GM12892 (cell line): ENCODE results near the gene GADL1.

Experiments
- DNase-seq: peaks from one replicate; pipeline ENCODE4 v3.0.0; 2011; ENCODE audit not compliant: insufficient read length
- FAIRE-seq: peaks from 2 replicates; lab custom pipeline; 2011; peaks lifted over from hg19 to GRCh38; lab: Jason Lieb, UNC
- POLR2A ChIP-seq: IDR thresholded peaks from 2 replicates; pipeline ENCODE4 v1.6.1; 2011; ENCODE audit warnings: low read depth, low read length, control low read depth
- POLR2AphosphoS5 ChIP-seq: IDR thresholded peaks from 2 replicates; pipeline ENCODE4 v1.6.1; 2011; ENCODE audit warnings: low read depth, low read length, control low read depth
- TAF1 ChIP-seq: IDR thresholded peaks from 2 replicates; pipeline ENCODE4 v1.6.1; 2011; ENCODE audit warnings: low read depth, mild to moderate bottlenecking, control low read depth, low read length, borderline replicate concordance

The GADL1 gene

DNA sequence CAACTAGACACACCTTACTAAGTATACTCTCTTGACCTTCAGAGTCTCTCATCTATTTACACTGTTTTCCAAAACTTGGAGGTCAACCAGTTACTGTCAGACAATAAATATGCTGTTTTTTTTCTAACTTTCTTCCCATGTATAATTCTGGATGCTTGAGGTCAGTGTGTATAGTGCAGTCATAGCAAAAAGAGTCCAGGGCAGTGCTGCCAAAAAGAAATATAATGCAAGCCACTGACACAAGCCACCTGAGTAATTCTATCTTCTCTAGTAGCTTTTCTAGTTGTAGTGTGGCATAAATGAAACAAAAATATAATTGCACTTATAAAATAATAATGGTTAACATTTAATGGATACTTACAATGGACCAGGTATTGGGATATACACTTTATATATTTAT lies 21.6 kb downstream of the GADL1 start:
- FAIRE-seq: no peak

DNA sequence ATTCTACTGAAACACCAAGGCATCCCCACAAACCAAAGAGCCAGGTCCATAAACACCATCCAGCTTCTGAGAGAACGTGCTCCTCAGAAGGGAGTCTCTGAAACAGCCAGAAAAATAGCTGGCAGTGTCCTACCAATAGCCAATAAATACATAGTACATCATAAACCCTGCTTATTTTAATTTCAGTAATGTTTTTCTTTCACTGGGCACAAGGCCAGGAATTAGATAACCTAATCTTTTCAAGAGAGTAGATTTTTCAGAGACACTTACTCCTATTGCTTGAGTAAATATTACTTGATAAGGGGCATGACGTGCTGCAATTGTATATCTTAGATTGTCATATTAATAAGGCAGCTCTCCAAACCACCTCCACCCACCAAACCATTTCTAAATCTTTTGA lies 22.7 kb downstream of the GADL1 start:
- DNase-seq (no peak), FAIRE-seq (no peak)
- TF ChIP-seq TAF1: no peak
- TF ChIP-seq POLR2AphosphoS5: no peak
- no peak for TF ChIP-seq POLR2A

More for the DNA sequence above, 21.6 kb downstream of the GADL1 start:
- no peak for DNase-seq
- TF ChIP-seq POLR2A (no peak), TAF1 (no peak), POLR2AphosphoS5 (no peak)

DNA sequence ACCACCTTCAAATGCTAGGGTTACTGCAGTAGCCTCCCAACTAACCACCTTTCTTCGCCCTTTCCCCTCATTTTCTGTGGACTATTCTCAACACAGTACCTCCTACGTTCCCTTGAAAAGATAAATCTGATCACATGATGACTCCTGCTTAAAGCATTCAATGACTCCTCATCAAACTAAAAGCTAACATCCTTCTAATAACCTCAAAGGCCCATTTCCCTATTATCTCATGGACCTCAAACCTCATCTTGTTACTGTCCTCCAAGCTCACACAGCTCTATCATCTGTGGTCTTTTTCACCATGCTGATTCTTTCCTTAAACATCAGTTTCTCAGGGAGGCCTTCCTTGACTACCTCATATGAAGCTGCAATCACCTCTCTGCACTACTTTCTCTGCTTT lies 29.6 kb downstream of the GADL1 start:
- DNase-seq (no peak), FAIRE-seq (no peak)
- no peak for TF ChIP-seq POLR2A
- TF ChIP-seq POLR2AphosphoS5: no peak
- TF ChIP-seq TAF1: no peak

DNA sequence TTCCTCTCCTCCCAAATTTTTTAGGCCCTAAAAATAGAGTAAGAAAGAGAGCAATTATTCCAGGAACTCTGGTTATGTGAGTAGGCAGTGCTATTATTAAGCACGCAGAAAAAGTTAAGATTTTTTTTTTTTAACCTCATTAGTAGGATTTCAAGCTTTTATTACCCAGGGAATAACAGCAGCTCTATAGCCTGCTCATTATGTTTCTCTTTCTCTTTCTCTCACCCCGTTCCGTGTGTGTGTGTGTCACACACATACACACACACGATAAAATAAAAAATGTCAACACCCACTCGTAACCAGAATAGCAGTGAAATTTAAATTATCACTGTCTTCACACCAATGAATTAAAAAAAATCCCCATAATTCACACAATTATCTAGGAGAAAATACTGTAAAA lies 30.3 kb downstream of the GADL1 start:
- FAIRE-seq: no peak
- DNase-seq: no peak
- TF ChIP-seq POLR2A (no peak), POLR2AphosphoS5 (no peak), TAF1 (no peak)

DNA sequence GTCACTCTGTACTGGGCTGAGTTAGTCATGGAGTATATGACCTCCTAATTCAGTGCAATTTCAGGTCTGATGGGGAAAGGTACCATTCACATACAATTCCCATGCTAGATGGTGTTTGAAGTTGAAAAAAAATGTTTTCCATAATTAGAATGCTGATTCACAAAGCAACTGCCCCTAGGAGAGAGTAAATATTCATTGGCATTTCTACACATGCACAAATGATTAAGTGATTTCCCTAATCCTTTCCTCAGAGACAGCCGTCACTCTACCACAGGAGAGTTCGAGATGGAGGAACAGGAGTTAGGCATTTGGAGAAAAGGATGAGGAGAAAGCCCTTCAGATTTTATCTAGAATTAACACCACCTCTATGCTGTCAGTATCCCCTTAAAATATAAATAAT lies 32.5 kb downstream of the GADL1 start:
- DNase-seq (no peak), FAIRE-seq (no peak)
- no peak for TF ChIP-seq POLR2A
- no peak for TF ChIP-seq POLR2AphosphoS5
- no peak for TF ChIP-seq TAF1

DNA sequence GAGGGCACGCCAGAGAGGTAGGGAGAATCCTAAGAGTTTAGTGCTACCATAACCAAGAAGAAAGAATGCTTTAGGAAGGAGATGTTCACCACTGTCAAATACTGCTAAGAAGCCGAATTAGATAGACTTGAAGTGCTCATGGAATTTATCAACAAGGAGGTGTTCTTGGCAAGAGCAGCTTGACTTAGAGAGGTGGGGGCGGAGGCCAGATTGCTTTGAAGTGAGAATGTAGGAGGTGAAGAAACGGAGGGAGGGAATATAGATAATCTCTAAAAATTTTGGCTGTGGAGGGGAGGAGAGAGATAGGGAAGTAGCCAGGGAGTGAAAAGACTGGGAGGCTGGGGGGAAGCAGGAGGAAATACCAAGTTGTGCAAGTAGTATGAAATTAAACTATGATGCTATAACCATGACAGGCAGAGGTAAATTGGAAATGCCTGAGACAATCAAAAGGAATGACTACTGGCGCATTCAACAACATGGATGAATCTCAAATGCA lies 35.5 kb downstream of the GADL1 start:
- TF ChIP-seq POLR2AphosphoS5: no peak
- no peak for TF ChIP-seq TAF1
- TF ChIP-seq POLR2A: no peak
- FAIRE-seq: no peak
- no peak for DNase-seq

DNA sequence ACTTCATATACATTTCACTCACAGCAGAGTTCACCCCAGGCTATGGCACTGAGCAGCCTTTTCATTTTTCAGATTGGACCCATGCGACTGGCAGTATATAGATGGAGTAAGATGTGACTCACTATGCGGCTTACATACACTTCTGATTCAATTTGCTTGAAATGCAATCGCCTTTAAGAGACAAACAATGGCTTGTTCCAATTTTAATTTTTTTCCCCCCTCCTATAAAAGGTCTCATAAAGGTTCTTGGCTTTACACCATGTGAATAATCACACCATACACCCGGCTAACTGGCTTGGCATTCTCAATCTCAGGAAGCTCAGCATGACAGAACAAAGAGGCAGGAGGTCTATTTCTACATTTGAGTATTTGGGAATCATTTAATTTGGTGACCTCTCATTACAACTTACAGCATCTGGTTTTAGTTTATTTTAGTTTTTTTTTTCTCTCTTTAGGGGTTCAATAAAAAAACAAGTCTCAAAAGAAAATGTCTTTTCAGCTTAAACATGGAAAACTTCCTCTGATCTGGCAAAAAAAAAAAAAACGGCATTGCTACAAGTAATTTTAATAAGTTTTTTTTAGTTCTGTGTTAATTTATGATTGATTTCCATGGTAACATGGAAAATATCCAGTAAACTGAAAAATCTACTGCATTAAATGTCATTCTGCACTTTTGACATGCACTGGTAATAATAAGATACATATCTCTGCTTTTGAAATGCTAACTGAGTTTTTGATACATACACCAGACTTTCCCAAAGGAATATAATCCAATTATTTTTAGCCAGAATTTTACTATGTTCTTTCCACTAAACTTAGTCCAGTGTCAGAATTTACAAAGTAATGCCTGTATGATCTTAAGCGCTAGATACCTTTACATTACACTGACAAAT lies 38.8 kb downstream of the GADL1 start:
- DNase-seq (no peak), FAIRE-seq (no peak)
- no peak for TF ChIP-seq TAF1

DNA sequence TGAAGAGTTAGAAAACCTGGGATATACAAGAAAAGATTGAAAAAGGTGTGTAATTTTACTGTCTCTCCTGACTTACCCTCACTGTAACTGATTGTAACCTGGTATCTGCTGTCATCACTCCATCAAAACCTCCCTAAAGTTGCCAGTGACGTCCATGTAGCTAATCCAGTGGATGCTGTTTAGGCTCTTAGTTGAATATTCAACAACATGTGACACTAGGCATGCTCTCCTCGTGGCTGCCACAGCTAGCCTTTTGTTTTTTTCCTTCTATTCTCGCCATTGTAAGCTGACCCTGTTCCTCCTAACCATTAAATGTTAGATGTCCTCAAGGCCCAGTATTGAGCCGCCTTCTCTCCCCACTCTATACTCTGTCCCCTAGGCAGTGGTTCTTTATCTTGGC lies 41.6 kb downstream of the GADL1 start:
- TF ChIP-seq TAF1: no peak
- no peak for TF ChIP-seq POLR2A
- TF ChIP-seq POLR2AphosphoS5: no peak
- FAIRE-seq: no peak

DNA sequence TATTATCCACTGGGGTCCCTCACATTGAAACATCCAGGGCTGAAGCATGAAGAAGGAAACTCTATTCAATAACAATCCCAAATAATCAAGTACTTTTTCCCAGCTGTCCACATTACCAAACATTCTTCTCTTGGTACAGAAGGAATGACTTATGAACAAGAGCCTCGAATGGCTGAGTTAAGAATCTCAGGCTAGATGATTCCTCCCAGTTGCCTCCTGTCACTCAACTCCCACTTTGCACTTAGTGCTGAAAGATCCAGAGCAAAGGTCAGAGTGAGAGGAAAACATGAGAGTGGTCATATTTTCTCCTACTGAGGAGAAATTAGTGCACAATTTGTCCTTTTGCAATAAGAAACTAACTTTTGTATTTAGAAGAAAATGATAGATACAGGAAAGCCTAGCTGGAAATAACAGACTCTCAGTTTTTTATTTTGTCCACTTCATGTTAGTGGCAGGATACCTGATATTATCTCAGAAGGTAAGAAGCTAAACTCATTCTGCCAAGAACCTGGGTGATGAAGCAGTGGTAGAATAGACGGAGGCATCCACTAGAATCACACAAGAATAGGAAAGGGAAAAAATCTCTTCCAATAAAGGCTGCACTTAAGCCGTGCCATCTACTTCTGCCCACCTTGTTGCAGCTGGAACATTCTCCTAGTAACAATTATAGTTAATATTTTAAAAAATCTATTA lies 46.2 kb downstream of the GADL1 start:
- TF ChIP-seq POLR2A (no peak), TAF1 (no peak), POLR2AphosphoS5 (no peak)
- DNase-seq (no peak), FAIRE-seq (no peak)

More for the DNA sequence above, 41.6 kb downstream of the GADL1 start:
- DNase-seq: no peak

DNA sequence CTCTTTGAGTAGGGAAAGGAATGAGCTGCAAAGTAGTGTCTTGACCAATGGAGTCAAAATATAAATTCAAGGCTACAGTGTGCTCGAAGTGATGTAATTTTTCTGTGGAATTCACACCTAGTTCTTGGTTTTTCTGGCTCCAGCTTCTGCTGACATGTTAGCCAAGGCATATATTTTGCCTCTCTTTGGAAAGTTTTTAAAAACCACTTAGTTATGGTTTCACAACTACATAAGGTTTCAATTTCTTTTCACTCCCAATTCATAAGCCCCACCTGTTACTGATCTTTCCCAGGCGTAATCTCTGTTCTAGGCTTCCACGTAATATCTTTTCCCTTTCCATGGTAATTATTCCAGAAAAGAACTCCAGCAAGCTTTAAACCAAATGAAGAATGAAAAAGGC lies 46.9 kb downstream of the GADL1 start:
- TF ChIP-seq POLR2AphosphoS5: no peak
- TF ChIP-seq TAF1: no peak
- no peak for TF ChIP-seq POLR2A
- no peak for FAIRE-seq

DNA sequence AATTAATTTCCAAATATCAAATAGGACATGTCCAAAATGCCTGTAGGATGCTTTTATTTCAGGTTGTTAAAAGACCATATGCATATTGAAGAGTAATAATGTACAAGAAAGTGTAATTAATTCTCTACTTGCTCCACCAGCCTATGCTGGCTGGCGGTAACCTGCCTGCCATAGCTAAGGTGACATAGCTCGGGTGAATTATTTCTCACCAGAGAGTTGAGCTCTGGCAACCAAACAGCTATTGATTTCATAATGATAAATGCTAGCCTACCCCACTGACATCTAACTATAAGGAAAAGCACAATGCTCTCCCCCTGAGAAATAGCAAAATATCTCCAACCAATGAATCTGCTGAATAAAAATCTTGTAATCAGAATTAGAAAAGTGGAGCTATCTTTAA lies 48.9 kb downstream of the GADL1 start:
- no peak for TF ChIP-seq POLR2AphosphoS5
- DNase-seq (no peak), FAIRE-seq (no peak)

More for the DNA sequence above, 46.9 kb downstream of the GADL1 start:
- DNase-seq: no peak

DNA sequence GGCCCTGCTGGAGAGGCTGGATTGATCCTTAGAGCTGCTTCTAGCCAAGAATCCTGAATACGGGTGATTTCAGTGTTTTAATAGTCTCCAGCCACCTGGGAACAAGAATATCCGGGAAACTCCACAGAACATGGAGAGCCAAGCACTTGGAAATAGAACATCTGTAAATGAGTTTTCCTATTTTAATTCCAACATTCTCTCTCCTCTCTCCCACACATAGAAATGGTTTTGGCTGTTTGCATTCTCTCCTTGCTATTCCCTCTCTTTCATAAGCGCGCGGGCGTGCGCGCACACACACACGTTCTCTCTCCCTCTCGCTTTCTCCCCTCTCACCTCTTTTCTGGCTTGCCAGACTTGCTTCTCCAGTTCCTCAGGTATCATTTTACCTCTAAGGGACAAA lies 50.6 kb downstream of the GADL1 start:
- FAIRE-seq (no peak), DNase-seq (no peak)
- TF ChIP-seq POLR2AphosphoS5 (no peak), POLR2A (no peak), TAF1 (no peak)
